Limb (tissue), 2 donors: Measurements from ENCODE around the gene ZNF264.
"Not testable (repeated sequence)": the region's sequence is repeated elsewhere in the genome, so short reads cannot be mapped to it uniquely, and the experiment has no call there.

Experiments used
- DNase-seq, 2 donors: peaks; one replicate each; pipeline ENCODE4 v3.0.0-alpha.2; 2016; ENCODE audit errors: extremely low spot score in 2 of 2

The ZNF264 gene

GRCh38 chr19:57245066-57245465 lies 53.8 kb downstream of the ZNF264 start:
- no peak for DNase-seq

GRCh38 chr19:57245959-57246358 lies 54.7 kb downstream of the ZNF264 start:
- DNase-seq, result no peak

GRCh38 chr19:57248646-57249045 lies 57.3 kb downstream of the ZNF264 start:
- no peak for DNase-seq

- DNase-seq, result no peak
Measured at GRCh38 chr19:57249329-57249728, 58.0 kb downstream of the ZNF264 start.

- DNase-seq, result not testable (repeated sequence)
Measured at GRCh38 chr19:57253767-57254166, 62.5 kb downstream of the ZNF264 start.

- no peak for DNase-seq
Measured at GRCh38 chr19:57262044-57262443, 70.7 kb downstream of the ZNF264 start.

- no peak for DNase-seq
Measured at GRCh38 chr19:57263244-57263741, 72.0 kb downstream of the ZNF264 start.

- DNase-seq, result no peak
Measured at GRCh38 chr19:57267291-57267690, 76.0 kb downstream of the ZNF264 start.

GRCh38 chr19:57269515-57270250 lies 78.4 kb downstream of the ZNF264 start:
- DNase-seq, result no peak

- no peak for DNase-seq
Measured at GRCh38 chr19:57271280-57271679, 80.0 kb downstream of the ZNF264 start.
